Nephron (organoid): ENCODE data around the gene OSBPL1A.

Source experiments
- H3K27ac Mint-ChIP-seq, 3 experiments: 2 replicates each; pipeline ENCODE4 v1.8.0; 2020; ENCODE audit warnings: mixed read lengths in 3 of 3, mild to moderate bottlenecking in 2 of 3, moderate library complexity in 1 of 3
- H3K27me3 Mint-ChIP-seq: 2 replicates; pipeline ENCODE4 v1.8.0; 2021; ENCODE audit warnings: low read depth, mild to moderate bottlenecking, moderate library complexity, mixed read lengths
- H3K36me3 Mint-ChIP-seq: 2 replicates; pipeline ENCODE4 v1.8.0; 2020; ENCODE audit warnings: low read depth, mixed read lengths
- H3K4me1 Mint-ChIP-seq: 2 replicates; pipeline ENCODE4 v1.8.0; 2020; ENCODE audit warnings: mixed read lengths
- H3K4me3 Mint-ChIP-seq, 3 experiments: 2 replicates each; pipeline ENCODE4 v1.8.0; 2020; ENCODE audit warnings: mild to moderate bottlenecking in 3 of 3, mixed read lengths in 3 of 3, moderate library complexity in 2 of 3
- H3K9me3 Mint-ChIP-seq: 2 replicates; pipeline ENCODE4 v1.8.0; 2020; ENCODE audit warnings: mixed read lengths
- TF ChIP-seq, protein P1 (sequence below), 3 experiments: fragments of 200-600 bp; sonication (generic); IDR thresholded peaks; one replicate each; pipeline ENCODE4 v1.5.0; 2021; ENCODE audit warnings: antibody characterized with exemption in 3 of 3; ENCODE audit not compliant: unreplicated experiment in 3 of 3

Gene OSBPL1A

DNA sequence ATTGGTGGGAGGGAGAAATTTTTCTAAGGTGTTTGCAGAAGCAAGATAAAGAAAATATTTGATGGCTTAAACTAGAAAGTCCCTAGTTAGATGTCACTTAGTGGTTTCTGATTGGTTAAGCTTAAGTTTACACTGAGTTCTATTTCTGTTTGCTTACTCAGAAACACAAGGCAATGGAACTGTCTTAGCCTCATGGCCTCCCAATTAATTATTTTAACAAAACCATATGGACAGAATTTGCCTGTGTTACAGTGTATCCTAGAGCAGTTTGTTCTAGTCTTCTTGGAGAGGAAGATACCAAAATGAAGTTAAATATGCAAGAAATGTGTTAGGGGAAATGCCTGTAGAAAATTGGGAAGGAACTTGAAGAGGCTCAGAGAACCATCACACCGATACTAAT is 24.2 kb upstream of the OSBPL1A start:
- no peak overlapping the region for H3K27ac Mint-ChIP-seq
- H3K27me3 Mint-ChIP-seq: peaks cover 62% of the 10 kb centered on the region
- TF ChIP-seq, protein P1, sequence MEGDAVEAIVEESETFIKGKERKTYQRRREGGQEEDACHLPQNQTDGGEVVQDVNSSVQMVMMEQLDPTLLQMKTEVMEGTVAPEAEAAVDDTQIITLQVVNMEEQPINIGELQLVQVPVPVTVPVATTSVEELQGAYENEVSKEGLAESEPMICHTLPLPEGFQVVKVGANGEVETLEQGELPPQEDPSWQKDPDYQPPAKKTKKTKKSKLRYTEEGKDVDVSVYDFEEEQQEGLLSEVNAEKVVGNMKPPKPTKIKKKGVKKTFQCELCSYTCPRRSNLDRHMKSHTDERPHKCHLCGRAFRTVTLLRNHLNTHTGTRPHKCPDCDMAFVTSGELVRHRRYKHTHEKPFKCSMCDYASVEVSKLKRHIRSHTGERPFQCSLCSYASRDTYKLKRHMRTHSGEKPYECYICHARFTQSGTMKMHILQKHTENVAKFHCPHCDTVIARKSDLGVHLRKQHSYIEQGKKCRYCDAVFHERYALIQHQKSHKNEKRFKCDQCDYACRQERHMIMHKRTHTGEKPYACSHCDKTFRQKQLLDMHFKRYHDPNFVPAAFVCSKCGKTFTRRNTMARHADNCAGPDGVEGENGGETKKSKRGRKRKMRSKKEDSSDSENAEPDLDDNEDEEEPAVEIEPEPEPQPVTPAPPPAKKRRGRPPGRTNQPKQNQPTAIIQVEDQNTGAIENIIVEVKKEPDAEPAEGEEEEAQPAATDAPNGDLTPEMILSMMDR (IDR thresholded peaks at IDR 0.05; ENCODE audit: unreplicated experiment in 3 of 3): no peak
- peaks cover 3% of the 10 kb centered on the region for H3K9me3 Mint-ChIP-seq
- no peaks in the 10 kb centered on the region for H3K36me3 Mint-ChIP-seq
- no peak overlapping the region for H3K4me3 Mint-ChIP-seq
- H3K4me1 Mint-ChIP-seq: peaks cover 10% of the 10 kb centered on the region

DNA sequence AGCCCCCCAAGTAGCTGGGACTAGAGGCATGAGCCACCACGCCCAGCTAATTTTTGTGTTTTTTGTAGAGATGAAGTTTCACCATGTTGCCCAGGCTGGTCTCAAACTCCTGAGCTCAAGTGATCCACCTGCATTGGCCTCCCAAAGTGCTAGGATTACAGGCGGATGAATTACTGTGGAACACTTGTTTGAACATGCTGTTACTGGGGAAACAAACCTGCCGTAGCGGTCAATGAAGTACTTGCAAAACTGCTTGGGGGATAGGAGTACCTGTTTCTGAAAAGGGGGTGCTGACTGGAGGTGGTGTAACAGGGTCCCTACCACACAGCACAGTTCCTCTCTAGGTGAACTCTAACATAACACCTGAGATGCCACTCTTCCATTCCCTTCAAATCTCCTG is 22.9 kb upstream of the OSBPL1A start:
- Mint-ChIP-seq H3K27me3 (peaks cover 56% of the 10 kb centered on the region), H3K4me1 (peaks cover 2% of the 10 kb centered on the region), H3K36me3 (no peaks in the 10 kb centered on the region), H3K9me3 (no peaks in the 10 kb centered on the region), H3K27ac (no peak overlapping the region), H3K4me3 (no peak overlapping the region)
- TF ChIP-seq, protein P1 (IDR thresholded peaks at IDR 0.05; ENCODE audit: unreplicated experiment in 3 of 3): no peak

DNA sequence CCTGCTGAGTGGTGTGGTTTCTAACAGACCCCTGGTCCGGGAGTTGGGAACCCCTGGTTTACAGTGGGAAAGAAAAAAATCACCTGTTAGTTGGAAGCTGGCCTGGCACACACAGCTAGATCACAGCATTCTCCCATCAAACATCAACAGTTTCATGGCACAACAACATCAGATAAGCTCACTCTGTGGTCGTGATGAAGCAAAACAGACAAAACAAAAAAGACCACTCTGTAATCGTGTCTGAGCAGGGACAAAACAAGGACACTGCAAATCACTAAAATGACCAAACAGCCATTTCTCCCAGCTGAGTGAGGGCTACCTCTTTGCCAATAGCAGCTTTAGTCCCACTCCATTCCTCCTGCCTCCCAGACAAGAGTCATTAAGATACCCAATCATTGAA is 19.9 kb upstream of the OSBPL1A start:
- no peak overlapping the region for H3K4me3 Mint-ChIP-seq

DNA sequence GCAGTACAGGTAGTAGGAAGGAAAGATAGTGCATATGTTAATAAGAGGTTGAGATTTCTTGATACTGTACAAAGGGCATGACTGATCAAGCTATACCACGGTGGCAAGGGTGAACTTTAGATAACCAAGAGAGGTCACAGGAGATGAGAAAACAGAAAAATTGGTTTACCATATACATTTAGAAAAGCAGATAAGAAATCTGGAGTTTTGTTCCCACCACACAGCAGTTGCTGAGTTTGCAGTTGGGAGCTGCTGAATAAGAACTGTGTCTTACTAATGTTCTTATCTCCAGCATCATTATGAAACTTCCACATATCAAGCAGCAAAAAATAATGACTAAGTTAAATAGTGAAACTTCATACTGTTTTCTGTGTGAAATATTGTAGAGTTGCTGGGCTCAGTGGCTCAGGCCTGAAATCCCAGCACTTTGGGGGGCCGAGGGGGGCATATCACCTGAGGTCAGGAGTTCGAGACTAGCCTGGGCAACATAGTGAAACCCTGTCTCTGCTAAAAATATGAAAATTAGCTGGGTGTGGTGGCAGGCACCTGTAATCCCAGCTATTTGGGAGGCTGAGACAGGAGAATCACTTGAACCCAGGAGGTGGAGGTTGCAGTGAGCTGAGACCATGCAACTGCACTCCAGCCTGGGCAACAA is 16.9 kb upstream of the OSBPL1A start:
- H3K27me3 Mint-ChIP-seq: peaks cover 24% of the 10 kb centered on the region
- TF ChIP-seq, protein P1 (IDR thresholded peaks at IDR 0.05; ENCODE audit: unreplicated experiment in 3 of 3): no peak
- no peak overlapping the region for H3K27ac Mint-ChIP-seq
- no peaks in the 10 kb centered on the region for H3K4me1 Mint-ChIP-seq
- H3K9me3 Mint-ChIP-seq: no peaks in the 10 kb centered on the region
- H3K4me3 Mint-ChIP-seq: no peak overlapping the region
- H3K36me3 Mint-ChIP-seq: no peaks in the 10 kb centered on the region

More for the DNA sequence above, 19.9 kb upstream of the OSBPL1A start:
- TF ChIP-seq, protein P1 (IDR thresholded peaks at IDR 0.05; ENCODE audit: unreplicated experiment in 3 of 3): no peak
- Mint-ChIP-seq H3K27me3 (peaks cover 42% of the 10 kb centered on the region), H3K27ac (no peak overlapping the region), H3K9me3 (no peaks in the 10 kb centered on the region), H3K36me3 (no peaks in the 10 kb centered on the region), H3K4me1 (no peaks in the 10 kb centered on the region)

DNA sequence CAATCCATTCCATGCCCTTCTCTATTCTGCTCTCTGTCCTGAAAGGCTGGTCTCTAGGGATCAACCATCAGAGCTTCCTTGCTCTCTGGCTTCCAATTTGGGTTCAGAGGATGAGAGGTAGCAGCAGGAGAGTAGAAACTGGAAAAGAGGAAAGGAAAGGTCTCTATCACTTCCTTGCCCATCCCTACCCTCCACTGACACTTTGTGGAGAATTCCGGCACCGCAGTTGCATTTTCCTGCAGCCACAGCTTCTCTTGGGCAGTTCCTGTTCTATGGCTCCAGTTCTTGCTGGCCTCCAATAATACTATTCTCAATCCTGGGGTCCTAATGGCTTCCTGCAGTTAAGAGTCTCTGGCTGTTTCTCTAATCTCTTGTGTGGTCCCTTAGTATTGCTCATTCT is 15.5 kb upstream of the OSBPL1A start:
- no peaks in the 10 kb centered on the region for H3K4me1 Mint-ChIP-seq
- no peaks in the 10 kb centered on the region for H3K36me3 Mint-ChIP-seq
- H3K27ac Mint-ChIP-seq: no peak overlapping the region
- H3K4me3 Mint-ChIP-seq: no peak overlapping the region
- H3K27me3 Mint-ChIP-seq: peaks cover 17% of the 10 kb centered on the region
- TF ChIP-seq, protein P1 (IDR thresholded peaks at IDR 0.05; ENCODE audit: unreplicated experiment in 3 of 3): no peak
- no peaks in the 10 kb centered on the region for H3K9me3 Mint-ChIP-seq

DNA sequence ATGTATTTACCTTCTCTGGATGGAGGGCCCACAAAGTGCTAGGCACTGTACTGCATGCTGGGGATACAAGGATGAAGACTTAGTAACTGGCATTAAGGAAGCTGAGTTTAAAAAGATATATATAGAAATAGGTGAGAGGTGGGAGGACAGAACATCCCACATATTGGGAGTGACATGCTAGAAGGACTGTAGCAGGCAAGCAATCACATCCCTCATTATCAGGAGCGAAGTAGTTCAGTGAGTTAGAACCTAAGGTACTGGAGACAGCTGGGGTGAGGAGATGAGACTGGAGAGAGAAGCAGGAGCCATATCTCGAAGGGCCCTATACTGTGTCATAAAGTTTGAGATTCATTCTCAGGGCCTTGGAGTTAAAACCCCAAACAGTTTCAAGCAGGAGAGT is 10.9 kb upstream of the OSBPL1A start:
- H3K4me3 Mint-ChIP-seq: no peak overlapping the region
- H3K27me3 Mint-ChIP-seq: peaks cover 19% of the 10 kb centered on the region
- H3K4me1 Mint-ChIP-seq: no peaks in the 10 kb centered on the region
- no peaks in the 10 kb centered on the region for H3K9me3 Mint-ChIP-seq
- TF ChIP-seq, protein P1 (IDR thresholded peaks at IDR 0.05; ENCODE audit: unreplicated experiment in 3 of 3): no peak
- no peaks in the 10 kb centered on the region for H3K36me3 Mint-ChIP-seq
- no peak overlapping the region for H3K27ac Mint-ChIP-seq
